ENCODE measurements around the gene ZNF782. TPM values are rescaled to one million over a fixed set of nuclear protein-coding genes. Genes with fewer than 3 reads are reported as not detected.
A peak's percentile ranks its signal among the peaks of the same experiment; 100 is the strongest.
"Not testable (repeated sequence)": the region's sequence is repeated elsewhere in the genome, so short reads cannot be mapped to it uniquely, and the experiment has no call there.

ZNF782 gene
- total RNA-seq = 3.1 TPM
- long read RNA-seq, partial matches to known transcripts = 0 of 1 reads
- long read RNA-seq, other reads (novel, unspliced or antisense) = 1 of 1 reads

GRCh38 chr9:96853781-96854650 lies at the start of gene ZNF782:
Gene ZNF782, minus strand, starts transcription at chr9:96854514. Its CDS starts 2,553 bp downstream, at chr9:96851961.
- DNase-seq (ENCODE audit: missing footprints) (peak; percentile 97), ATAC-seq (peak; percentile 99)
- intact Hi-C loops (cut with DNase I) = no loop called here

DNA sequence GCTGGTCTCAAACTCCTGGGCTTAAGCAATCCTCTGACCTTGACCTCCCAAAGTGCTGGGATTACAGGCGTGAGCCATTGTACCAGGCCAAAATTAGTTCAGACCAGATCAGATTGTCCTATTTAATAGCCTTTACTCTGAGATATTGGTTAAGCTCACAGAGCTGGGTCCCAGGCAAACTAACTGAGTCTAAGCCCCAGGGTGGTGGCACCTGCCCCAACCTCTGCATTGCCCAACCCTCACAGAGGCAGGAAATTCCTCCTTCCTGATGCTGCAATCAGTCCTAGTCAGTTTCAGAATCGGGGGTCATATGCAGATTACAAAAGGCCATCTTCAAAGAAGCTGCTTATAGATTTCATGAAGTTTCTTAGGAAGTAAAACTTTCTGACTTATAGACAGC lies 45.7 kb upstream of the ZNF782 start:
- intact Hi-C loops (cut with DNase I); ATAC-seq; DNase-seq (ENCODE audit: missing footprints): not testable (repeated sequence)

DNA sequence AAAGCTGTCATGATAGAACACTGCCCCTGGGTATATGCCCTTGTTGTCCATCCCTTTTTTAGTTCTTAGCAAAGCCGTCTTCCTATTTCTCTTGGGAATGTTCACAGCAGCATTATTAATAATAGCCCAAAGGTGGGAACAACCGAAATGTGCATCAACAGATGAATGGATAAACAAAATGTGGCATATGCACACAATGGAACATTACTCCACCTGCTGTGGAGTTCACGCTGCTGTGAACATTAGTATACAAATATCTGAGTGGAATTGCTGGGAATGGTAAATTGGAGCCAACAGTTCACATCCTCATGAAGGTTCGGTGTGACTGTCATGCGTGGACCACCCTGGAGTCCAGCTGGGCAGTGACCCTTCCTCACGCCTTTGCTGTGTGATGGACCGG lies 37.8 kb upstream of the ZNF782 start:
- ATAC-seq (no peak), DNase-seq (ENCODE audit: missing footprints) (no peak)
- intact Hi-C loops (cut with DNase I) = no loop called here

DNA sequence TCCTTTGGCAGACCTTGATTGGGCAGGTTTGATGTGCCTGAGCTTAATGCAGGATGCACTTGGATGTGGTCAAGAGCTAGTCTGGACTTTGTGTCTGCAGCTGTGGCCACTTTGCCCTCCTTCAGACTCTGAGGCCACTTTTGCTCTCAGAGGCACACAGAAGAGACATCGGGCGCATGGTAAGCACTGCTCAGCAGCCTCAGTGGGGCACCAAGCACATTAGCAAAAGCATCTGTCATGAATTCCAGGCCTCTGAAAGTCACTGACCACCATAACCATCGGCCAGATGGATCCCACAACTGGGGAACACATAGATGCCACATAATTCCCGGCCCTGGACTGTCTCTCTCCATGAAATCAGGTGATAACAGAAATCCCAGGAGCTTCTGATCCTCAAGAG lies 34.3 kb upstream of the ZNF782 start:
- no peak for DNase-seq (ENCODE audit: missing footprints)
- no peak for ATAC-seq
- intact Hi-C loops (cut with DNase I) = no loop called here

GRCh38 chr9:96885424-96885823 lies 31.1 kb upstream of the ZNF782 start:
- DNase-seq (ENCODE audit: missing footprints) (no peak), ATAC-seq (no peak)
- intact Hi-C loops (cut with DNase I) = no loop called here

- intact Hi-C loops (cut with DNase I) = no loop called here
- no peak for ATAC-seq
- DNase-seq (ENCODE audit: missing footprints) = no peak
These were observed 30.1 kb upstream of the ZNF782 start for GRCh38 chr9:96884443-96884842.

DNA sequence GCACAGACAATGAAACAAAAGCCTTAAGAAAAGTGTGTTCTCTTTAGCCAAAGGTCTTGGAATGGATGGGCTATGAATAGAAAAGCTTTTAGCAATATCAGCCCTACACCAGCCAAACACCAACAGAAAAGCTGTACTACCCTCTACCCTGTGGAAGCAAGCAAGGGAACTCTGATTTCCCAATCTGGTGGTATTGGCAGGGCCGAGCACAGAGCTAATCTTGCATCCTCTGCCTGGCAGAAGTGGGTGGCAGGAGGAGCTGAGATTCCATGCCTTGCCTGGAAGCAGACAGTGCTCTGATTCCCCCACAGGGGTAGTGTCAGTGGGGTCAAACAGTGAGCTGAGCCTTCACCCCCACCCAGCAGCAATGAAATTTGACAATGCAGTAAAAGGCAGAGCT lies 29.6 kb upstream of the ZNF782 start:
- peak; percentile 54 for ATAC-seq
- intact Hi-C loops (cut with DNase I) = no loop called here
- no peak for DNase-seq (ENCODE audit: missing footprints)

GRCh38 chr9:96877269-96877668 lies 23.0 kb upstream of the ZNF782 start:
- DNase-seq (ENCODE audit: missing footprints) (no peak), ATAC-seq (no peak)
- intact Hi-C loops (cut with DNase I) = no loop called here

- ATAC-seq (peak; percentile 71), DNase-seq (ENCODE audit: missing footprints) (no peak)
- intact Hi-C loops (cut with DNase I) = no loop called here
These were observed 21.3 kb upstream of the ZNF782 start for GRCh38 chr9:96875461-96876142.

GRCh38 chr9:96874947-96875460 lies 20.7 kb upstream of the ZNF782 start:
- DNase-seq (ENCODE audit: missing footprints) = no peak
- peak; percentile 42 for ATAC-seq
- intact Hi-C loops (cut with DNase I) = no loop called here

GRCh38 chr9:96874201-96874785 lies 20.0 kb upstream of the ZNF782 start:
- intact Hi-C loops (cut with DNase I) = no loop called here
- DNase-seq (ENCODE audit: missing footprints) (no peak), ATAC-seq (peak; percentile 30)

GRCh38 chr9:96871176-96871575 lies 16.9 kb upstream of the ZNF782 start:
- ATAC-seq (no peak), DNase-seq (ENCODE audit: missing footprints) (no peak)
- intact Hi-C loops (cut with DNase I) = no loop called here

DNA sequence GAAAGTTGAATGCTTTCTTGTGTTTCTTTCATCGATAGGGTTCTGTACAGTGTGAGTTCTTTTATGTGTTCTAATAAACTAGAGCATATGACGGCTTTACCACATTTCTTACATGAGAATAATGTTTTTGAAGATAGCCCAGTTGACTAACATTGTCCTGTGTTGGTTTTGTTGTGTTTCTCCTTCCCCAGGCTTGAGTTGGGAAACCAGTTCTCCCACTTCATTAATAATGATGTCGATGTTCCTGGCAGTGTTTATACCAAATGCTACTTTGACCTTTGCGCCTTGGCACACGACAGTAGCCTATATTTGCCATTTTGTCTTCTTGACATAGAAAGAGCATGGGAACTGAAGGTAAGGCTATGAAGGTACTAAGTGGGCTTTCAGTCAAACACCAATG lies 14.4 kb upstream of the ZNF782 start:
- ATAC-seq = no peak
- DNase-seq (ENCODE audit: missing footprints) = no peak
- intact Hi-C loops (cut with DNase I) = no loop called here

GRCh38 chr9:96867079-96867804 lies 12.9 kb upstream of the ZNF782 start:
- DNase-seq (ENCODE audit: missing footprints) = no peak
- intact Hi-C loops (cut with DNase I) = no loop called here
- ATAC-seq = no peak

DNA sequence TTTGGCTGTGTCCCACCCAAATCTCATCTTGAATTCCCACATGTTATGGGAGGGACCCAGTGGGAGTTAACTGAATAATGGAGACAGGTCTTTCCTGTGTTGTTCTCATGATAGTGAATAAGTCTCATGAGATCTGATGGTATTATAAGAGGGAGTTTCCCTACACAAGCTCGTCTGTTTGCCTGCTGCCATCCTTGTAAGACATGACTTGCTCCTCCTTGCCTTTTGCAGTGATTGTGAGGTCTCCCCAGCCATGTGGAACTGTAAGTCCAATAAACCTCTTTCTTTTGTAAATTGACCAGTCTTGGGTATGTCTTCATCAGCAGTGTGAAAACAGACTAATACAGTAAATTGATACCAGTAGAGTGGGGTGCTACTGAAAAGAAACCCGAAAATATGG lies 10.9 kb upstream of the ZNF782 start:
- intact Hi-C loops (cut with DNase I); DNase-seq (ENCODE audit: missing footprints); ATAC-seq: not testable (repeated sequence)

GRCh38 chr9:96859461-96860198 lies 5.3 kb upstream of the ZNF782 start:
- no peak for ATAC-seq
- intact Hi-C loops (cut with DNase I) = loop anchor here (5.0 kb wide), 2 partner anchors 378 to 773 kb away; partner anchors contain the start of genes NCBP1 and TSTD2
- no peak for DNase-seq (ENCODE audit: missing footprints)

DNA sequence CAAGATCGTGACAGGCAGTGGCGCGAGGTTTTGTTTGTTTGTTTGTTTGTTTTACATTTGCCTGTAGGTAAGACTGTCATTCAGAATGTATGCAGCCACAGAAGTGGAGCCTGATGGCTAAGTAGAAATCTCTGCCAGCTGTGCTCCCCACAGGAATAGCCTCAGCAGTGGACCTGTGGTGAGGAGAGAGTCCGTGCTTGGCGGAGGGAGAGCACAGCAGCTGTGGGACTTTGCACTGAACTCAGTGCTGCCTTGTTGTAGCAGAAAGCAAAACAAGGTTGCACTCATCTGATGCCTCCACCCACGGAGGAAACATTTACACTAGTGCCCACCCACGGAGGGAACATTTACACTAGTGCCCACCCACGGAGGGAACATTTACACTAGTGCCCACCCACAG lies 4.4 kb upstream of the ZNF782 start:
- DNase-seq (ENCODE audit: missing footprints) (no peak), ATAC-seq (no peak)
- intact Hi-C loops (cut with DNase I) = loop anchor here (5.0 kb wide), 2 partner anchors 379 to 774 kb away; partner anchors contain the start of genes NCBP1 and TSTD2

DNA sequence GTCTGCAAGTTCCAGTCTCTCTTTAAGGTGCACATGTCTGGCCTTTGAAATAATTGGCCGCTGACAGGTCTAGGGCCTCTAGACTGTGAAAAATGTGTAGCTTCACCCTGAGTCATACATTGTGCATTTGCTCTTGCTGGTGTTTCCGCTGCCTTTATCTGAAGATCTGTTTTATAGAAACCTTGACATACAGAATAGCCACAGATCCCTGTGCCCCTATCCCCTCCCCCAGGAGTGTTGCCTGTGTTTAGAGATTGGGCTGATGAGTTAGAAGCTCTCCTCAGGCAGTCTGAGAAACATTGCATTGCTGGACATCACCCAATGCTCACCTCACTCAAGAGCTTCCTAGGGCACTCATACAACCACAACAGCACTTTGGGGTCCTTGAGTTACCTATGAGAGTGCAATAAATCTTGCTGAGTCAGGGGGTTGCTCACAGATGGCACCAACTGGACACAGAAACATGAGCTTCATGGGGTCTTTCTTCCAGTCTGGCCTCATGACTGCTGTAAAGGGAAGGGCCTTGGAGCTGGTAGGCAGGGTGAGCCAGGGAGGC lies 3.8 kb upstream of the ZNF782 start:
- no peak for DNase-seq (ENCODE audit: missing footprints)
- no peak for ATAC-seq
- intact Hi-C loops (cut with DNase I) = loop anchor here (5.0 kb wide), 2 partner anchors 379 to 774 kb away; partner anchors contain the start of genes NCBP1 and TSTD2

Data from Right ventricle myocardium inferior (tissue), 1 donor.